ENCODE data around the gene KRTAP12-1.

KRTAP12-1 gene

DNA sequence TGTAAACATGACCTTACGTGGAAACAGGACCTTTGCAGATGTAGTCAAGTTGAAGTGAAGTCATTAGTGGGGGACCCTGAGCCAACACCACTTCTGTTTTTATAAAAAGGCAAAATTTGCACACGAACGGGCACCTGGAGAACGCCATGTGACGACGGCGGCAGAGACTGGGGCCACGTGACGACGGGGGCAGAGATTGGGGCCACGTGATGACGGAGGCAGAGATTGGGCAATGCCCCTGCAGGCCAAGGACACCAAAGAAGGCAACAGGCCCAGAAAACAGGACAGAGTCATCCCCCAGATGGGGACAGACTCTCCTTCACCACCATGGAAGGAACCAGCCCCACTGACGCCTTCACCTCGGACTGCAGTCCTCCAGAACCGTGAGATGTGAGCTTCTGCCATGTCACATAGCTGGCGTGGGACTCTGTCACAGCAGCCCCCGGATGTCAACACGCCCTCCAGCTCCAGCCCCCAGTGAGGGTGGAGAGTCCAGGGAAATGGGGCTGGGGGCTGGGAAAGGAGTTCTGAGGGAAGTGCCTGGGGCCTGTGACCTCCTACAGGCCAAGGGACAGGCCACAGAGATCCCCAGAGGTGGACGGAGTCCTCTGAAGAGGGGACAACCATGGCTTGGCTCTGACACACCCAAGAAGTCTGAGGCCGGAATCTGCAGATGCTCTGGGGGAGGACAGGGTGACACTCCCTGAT, 31.5 kb downstream of the KRTAP12-1 start:
- TF ChIP-seq, protein P1, sequence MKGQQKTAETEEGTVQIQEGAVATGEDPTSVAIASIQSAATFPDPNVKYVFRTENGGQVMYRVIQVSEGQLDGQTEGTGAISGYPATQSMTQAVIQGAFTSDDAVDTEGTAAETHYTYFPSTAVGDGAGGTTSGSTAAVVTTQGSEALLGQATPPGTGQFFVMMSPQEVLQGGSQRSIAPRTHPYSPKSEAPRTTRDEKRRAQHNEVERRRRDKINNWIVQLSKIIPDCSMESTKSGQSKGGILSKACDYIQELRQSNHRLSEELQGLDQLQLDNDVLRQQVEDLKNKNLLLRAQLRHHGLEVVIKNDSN (IDR thresholded peaks at IDR 0.05) = 0 out of 2 replicates have a peak, but pooled peaks have one; percentile 13
- TF ChIP-seq TEAD4 (IDR thresholded peaks at IDR 0.05) = no peak
- no peak for TF ChIP-seq EGR1 (IDR thresholded peaks at IDR 0.05)

DNA sequence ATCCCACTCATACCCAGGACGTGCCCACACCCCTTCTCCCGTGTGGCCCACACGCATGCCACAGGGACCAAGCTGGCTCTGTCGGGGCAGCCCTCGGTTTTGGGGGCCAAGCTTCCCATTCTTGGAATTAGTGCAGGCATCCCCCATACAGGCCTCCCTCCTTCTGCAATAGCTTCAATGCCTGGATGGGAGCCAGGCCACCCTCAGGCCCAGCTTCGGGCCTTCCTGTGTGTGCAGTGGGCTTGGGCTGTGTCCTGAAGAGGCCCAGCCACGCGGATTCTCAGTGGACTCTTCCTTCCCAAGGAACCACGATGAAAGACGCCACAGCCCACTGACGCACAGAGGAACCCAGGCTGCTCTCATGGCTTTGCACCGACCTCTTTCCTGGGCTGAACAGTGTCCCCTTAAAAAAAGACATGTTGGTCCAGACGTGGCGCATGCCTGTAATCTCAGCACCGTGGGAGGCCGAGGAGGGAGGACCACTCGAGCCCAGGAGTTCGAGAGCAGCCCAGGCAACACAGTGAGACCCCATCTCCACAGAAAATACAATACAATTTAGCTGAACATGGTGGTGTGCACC, 32.4 kb downstream of the KRTAP12-1 start:
- TF ChIP-seq REST (IDR thresholded peaks at IDR 0.05; ENCODE audit: low read depth) (no peak), TAF1 (IDR thresholded peaks at IDR 0.05; ENCODE audit: low read depth) (no peak), TCF12 (IDR thresholded peaks at IDR 0.05; ENCODE audit: low read depth) (no peak), YY1 (IDR thresholded peaks at IDR 0.05; ENCODE audit: low read depth) (no peak), NFIC (IDR thresholded peaks at IDR 0.05) (no peak), FOXM1 (IDR thresholded peaks at IDR 0.05; ENCODE audit: borderline replicate concordance, low read depth) (no peak), CREB1 (IDR thresholded peaks at IDR 0.05; ENCODE audit: low read depth) (no peak), RAD21 (IDR thresholded peaks at IDR 0.05; ENCODE audit: low read depth) (no peak), ZBTB7A (IDR thresholded peaks at IDR 0.05; ENCODE audit: low read depth) (no peak), EGR1 (IDR thresholded peaks at IDR 0.05) (no peak), CEBPB (IDR thresholded peaks at IDR 0.05) (no peak), EP300 (IDR thresholded peaks at IDR 0.05; ENCODE audit: borderline replicate concordance) (no peak), TEAD4 (IDR thresholded peaks at IDR 0.05) (no peak)
- TF ChIP-seq, protein P2, sequence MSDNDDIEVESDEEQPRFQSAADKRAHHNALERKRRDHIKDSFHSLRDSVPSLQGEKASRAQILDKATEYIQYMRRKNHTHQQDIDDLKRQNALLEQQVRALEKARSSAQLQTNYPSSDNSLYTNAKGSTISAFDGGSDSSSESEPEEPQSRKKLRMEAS (IDR thresholded peaks at IDR 0.05) = no peak
- TF ChIP-seq, protein P1 (IDR thresholded peaks at IDR 0.05) = no peak

- TF ChIP-seq EGR1 (IDR thresholded peaks at IDR 0.05) = no peak
- no peak for TF ChIP-seq FOXM1 (IDR thresholded peaks at IDR 0.05; ENCODE audit: borderline replicate concordance, low read depth)
- TF ChIP-seq NFIC (IDR thresholded peaks at IDR 0.05) = no peak
- TF ChIP-seq CREB1 (IDR thresholded peaks at IDR 0.05; ENCODE audit: low read depth) = no peak
- TF ChIP-seq ZBTB7A (IDR thresholded peaks at IDR 0.05; ENCODE audit: low read depth) = no peak
- no peak for TF ChIP-seq TAF1 (IDR thresholded peaks at IDR 0.05; ENCODE audit: low read depth)
- no peak for TF ChIP-seq REST (IDR thresholded peaks at IDR 0.05; ENCODE audit: low read depth)
- TF ChIP-seq EP300 (IDR thresholded peaks at IDR 0.05; ENCODE audit: borderline replicate concordance) = no peak
- TF ChIP-seq, protein P1 (IDR thresholded peaks at IDR 0.05) = no peak
- TF ChIP-seq TEAD4 (IDR thresholded peaks at IDR 0.05) = no peak
- TF ChIP-seq, protein P2 (IDR thresholded peaks at IDR 0.05) = no peak
- no peak for TF ChIP-seq YY1 (IDR thresholded peaks at IDR 0.05; ENCODE audit: low read depth)
Observed at GRCh38 chr21:44648557-44649311, 33.2 kb downstream of the KRTAP12-1 start.

DNA sequence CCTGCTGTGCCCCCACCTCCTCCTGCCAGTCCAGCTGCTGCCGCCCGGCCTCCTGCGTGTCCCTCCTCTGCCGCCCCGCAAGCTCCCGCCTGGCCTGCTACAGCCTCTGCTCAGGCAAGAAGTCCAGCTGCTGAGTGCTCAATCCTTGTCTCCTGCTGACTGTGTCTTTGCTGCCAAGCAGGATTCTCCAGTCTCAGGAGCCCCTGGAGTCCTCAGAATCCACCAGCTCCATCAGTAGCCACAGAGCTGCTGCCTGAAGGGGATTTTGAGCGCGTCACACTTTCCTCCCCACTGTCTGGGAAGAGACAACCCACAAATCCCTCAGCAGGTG, 34.8 kb downstream of the KRTAP12-1 start:
- TF ChIP-seq REST (IDR thresholded peaks at IDR 0.05; ENCODE audit: low read depth) (no peak), CREB1 (IDR thresholded peaks at IDR 0.05; ENCODE audit: low read depth) (no peak), EGR1 (IDR thresholded peaks at IDR 0.05) (no peak), TAF1 (IDR thresholded peaks at IDR 0.05; ENCODE audit: low read depth) (no peak), CEBPB (IDR thresholded peaks at IDR 0.05) (no peak), ZBTB7A (IDR thresholded peaks at IDR 0.05; ENCODE audit: low read depth) (no peak), YY1 (IDR thresholded peaks at IDR 0.05; ENCODE audit: low read depth) (no peak), NFIC (IDR thresholded peaks at IDR 0.05) (no peak), TEAD4 (IDR thresholded peaks at IDR 0.05) (no peak), RAD21 (IDR thresholded peaks at IDR 0.05; ENCODE audit: low read depth) (no peak)
- TF ChIP-seq, protein P1 (IDR thresholded peaks at IDR 0.05) = no peak

Measured in Ishikawa (cell line).